DMS53 (cell line): ENCODE data around the gene SLC51A.
"Not testable (repeated sequence)": the region's sequence is repeated elsewhere in the genome, so short reads cannot be mapped to it uniquely, and the experiment has no call there.

ENCODE experiments used
- DNase-seq: peaks from one replicate; lab custom pipeline; 2025; lab: John Stamatoyannopoulos, UW

Gene SLC51A

DNA sequence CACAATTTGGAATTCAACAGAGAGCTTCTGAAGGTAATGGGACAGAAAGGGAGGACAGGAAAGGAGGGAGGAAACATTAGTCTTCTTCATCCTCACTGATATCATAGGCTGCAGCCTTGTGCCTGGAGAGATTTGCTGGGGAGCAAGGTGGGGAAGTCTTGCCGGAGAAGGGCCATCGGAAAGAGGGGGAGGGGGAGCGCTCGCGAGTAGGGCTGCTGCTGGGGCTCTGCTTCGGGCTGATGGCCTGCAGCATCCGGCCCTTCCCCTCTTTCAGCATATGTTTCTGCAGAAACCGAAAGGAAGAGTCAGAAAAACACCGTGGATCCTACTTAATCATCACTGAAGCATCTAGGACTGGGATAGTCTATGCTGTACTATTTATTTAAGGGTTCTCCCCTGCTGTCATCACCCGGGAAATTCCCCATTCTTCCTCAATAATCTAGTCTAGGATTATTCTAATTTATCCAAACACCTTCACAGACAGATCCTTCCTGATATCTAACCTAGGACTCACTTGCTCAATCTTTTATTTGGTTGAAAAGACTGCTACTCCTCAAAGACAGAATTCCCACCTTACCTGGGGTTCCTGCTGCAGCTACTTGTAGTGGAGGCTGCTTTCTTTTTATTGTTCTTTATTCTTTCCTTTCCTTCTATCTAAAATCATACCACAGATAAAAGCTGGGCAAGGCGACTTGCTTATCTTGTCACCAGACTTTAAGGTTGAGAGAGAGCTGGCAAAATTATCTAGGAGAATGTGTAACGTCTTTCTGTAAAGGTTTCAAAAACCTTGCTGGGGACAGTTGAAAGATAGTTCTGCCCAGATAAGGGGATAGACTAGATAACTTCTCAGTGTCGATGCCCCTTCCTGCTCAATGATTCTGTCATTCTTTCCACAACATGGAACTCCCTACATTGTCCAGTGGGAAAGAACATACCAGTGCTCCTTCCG is 22.6 kb downstream of the SLC51A start:
- no peak for DNase-seq

DNA sequence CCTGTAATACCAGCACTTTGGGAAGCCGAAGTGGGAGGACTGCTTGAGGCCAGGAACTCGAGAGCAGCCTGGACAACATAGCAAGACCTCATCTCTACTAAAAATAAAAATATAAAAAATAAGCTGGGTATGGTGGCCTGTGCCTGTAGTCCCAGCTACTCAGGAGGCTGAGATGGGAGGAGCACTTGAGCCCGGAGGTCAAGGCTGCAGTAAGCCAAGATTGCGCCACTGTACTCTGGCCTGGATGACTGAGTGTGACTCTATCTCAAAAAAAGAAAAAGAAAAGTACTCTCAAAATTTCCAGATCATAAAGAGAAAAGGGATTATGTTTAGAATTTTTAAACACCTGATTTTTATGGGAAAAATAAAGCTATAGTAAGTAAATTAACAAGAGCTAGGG is 24.1 kb downstream of the SLC51A start:
- no peak for DNase-seq

DNA sequence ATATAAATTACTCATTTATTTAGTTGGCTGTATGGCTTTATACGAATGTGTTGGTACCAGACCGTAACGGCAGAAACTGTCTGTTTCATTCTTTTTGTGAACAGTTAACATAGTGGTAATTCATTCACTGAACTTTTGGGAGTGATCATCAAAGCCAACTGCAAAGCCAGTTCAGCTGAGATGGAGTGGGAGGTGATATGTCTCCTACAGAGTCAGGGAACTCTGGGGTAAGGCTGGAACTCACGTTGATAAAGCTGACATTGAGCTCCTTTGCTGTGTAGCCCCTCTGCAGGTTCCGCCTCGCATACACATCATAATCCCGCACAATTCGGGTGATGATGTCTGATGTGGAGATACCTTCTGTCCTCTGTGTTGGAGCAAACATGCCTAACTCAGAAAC is 25.4 kb downstream of the SLC51A start:
- DNase-seq: no peak

DNA sequence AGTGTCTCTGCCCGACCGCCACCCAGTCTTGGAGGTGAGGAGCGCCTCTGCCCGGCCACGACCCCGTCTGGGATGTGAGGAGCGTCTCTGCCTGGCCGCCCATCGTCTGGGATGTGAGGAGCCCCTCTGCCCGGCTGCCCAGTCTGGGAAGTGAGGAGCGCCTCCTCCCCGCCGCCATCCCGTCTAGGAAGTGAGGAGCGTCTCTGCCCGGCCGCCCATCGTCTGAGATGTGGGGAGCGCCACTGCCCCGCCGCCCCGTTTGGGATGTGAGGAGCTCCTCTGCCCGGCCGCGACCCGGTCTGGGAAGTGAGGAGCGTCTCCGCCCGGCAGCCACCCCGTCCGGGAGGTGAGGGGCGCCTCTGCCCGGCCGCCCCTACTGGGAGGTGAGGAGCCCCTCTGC is 27.8 kb downstream of the SLC51A start:
- not testable (repeated sequence) for DNase-seq

DNA sequence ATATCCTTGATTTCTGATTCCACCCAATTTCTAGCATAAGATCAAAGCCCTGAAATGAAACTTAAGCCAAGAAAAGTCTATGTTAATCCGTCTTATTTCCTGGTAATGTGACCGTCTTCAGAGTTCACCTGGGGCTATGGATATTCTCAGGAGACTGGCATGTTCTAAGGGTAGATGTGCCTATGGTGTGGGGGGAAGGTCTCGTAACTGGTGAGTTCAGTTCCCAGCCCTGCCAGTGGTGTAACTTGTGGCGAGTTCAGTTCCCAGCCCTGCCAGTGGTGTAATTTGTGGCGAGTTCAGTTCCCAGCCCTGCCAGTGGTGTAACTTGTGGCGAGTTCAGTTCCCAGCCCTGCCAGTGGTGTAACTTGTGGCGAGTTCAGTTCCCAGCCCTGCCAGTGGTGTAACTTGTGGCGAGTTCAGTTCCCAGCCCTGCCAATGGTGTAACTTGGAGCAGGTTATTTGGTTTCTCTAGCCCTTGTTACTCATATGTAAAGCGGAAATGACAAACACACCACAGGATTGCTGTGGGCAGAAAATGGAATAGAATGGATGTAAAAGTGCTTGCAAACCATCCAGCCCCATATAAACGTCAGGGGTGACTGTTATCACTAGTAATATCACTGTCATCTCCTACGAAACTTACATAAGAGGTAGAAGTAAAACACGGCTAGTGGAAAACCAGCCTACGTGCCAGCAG is 30.4 kb downstream of the SLC51A start:
- no peak for DNase-seq

DNA sequence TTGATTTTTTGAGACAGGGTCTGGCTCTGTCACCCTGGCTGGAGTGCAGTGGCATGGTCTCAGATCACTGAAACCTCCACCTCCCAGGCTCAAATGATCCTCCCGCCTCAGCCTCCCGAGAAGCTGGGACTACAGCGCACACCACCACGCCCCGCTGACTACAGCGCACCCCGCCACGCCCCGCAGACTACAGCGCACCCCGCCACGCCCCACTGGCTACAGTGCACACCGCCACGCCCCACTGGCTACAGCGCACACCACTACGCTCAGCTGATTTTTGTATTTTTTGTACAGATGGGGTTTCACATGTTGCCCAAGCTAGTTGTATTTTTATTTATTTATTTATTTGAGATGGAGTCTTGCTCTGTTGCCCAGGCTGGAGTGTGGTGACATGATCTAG is 35.6 kb downstream of the SLC51A start:
- no peak for DNase-seq

DNA sequence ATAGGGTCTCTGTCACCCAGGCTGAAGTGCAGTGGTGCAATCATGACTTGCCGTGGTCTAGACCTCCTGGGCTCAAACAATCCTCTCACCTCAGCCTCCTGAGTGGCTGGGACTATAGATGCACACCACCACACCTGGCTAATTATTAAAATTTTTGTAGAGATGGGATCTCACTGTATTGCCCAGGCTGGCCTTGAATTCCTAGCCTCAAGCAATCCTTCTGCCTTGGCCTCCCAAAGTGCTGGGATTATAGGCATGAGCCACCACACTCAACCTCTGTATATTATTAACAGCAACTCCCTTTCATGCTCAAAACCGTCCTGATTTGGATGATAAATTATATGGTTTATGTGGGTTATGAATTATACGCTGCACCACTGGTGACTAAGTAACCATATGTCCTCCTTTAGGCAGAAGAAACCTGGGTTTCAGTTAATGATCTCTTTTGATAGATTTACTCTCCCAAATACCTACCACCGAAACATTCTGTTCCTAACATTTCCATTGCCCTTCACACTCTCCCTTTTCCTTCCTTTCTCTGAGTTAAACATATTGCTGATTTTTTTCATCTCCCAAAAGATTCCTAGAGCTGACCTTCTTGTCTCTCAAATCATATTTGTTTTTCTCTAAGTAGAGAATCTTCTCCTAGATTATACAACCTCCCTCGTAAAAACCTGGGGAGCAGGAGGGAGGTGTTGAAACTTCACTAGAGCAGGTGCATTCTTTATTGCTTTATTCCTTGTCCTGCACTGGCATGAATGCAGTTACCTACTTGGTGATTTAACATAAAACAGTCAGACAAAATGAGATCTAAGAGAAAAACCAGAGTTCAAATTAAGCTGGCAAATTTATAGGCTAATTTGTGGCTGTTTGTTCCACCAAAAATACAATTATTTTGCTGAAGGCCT is 38.3 kb downstream of the SLC51A start:
- no peak for DNase-seq

DNA sequence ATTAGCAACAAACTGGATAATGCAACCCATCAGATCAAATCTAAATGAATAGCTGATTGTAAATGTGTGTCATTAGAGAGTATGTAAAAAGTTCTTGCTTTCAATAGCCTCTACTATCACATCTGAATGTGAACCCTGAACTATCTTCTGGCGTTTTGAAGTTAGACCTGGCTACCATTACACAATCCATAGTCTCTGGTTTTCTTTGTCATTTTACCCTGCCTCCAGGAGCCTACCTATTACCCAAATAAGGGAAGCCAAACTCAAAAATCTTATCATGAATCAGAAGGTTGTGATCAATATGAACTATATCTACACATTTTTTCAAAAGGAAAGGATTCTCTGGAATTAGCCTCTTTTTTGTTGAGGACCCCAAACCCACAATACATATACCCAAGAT is 39.4 kb downstream of the SLC51A start:
- no peak for DNase-seq

DNA sequence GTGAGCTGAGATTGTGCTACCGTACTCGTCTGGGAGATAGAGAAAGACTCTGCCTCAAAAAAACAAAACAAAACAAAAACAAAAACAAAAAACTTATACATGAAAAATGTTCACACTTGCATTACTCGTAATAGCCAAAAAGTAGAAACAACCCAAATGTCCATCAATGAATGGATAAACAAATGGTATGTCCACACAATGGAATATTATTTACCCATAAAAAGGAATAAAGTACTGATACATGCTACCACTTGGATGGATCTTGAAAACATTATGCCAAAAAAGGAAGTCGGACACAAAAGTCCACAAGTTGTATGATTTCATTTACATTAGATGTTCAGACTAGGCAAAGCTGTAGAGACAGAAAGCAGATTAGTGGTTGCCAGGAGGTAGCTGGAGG is 44.5 kb downstream of the SLC51A start:
- DNase-seq: no peak

DNA sequence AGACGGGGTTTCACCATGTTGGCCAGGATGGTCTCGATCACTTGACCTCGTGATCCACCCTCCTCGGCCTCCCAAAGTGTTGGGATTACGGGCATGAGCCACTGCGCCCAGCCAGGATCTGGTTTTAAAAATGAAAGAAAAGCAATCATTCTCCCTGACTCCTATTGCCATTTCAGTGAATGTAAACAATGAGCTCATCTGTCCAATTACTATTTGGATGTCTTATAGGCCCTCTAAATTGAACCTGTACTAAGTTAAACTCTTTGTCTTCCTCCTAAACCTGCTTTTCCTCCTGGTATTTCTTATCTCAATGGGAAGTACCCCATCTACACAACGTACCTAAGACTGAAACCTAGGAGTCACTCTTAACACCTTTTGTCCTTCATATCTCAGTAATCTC is 47.5 kb downstream of the SLC51A start:
- no peak for DNase-seq

DNA sequence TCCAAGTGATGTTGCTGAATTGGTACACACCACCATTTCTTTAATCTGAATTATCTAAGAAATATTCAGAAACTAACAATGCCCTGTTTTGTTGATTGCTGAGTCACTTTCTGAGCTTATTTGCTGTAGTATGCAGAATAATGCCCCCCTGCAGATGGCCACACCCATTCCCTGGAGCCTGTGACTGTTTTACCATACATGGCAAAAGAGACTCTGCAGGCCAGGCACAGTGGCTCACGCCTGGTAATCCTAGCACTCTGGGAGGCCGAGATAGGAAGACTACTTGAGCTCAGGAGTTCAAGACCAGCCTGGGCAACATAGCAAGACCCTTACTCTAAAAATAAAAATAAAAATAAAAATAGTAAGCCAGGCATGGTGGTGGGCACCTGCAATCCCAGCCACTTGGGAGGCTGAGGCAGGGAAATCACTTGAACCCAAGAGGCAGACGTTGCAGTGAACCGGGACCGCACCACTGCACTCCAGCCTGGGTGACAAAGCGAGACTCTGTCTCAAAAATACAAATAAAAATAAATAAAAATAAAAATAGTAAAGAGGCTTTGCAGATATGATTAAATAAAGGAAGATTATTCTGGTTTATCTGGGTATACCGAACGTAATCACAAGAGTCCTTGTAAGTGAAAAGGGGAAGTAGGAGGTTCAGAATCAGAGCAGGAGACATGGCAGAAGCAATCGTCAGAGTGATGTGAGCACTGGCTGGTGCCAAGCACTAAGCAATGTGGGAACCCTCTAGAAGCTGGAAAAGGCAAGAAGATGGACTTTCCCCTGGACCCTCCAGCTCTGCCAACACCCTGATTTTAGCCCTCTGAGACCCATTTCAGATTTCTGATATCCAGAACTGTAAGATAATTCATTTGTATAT is 52.2 kb downstream of the SLC51A start:
- DNase-seq: no peak

DNA sequence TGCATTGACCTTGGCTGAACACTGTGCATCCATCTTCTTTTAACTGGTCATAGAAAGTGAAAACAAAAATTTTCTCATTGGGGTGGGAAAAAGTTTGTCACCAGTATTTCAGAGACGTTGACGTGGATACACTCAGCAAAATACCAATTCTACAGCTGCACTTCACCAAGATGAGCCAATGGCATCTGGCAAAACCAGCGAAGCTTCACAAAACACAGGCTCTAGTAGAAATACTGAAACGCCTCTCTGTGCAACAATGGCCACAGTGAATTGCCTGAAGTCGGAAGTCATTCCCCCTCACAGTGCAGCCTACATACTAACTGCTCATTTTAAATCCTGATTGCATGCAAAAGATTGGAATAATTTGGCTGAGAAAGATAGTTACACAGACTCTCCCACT is 54.2 kb downstream of the SLC51A start:
- no peak for DNase-seq

DNA sequence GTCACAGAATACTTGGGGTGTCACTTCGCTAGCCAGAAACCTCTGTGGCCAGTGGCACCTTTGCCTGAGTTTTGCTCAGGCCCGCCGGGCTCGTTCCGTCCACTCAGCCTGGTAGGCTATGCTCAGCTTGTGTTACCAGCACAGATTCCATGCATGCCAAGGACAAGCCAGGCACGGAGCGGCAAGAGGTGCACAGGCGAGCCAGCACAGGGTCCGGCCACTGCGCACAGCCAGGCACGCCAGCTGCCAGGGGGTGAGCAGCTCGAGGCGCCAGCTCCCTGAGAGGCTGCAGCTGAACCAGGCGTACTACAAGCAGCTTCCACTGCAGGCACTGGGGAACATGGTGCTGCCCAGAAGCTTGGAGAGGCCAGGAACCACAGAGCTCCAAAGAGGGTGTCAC is 56.5 kb downstream of the SLC51A start:
- DNase-seq: no peak

DNA sequence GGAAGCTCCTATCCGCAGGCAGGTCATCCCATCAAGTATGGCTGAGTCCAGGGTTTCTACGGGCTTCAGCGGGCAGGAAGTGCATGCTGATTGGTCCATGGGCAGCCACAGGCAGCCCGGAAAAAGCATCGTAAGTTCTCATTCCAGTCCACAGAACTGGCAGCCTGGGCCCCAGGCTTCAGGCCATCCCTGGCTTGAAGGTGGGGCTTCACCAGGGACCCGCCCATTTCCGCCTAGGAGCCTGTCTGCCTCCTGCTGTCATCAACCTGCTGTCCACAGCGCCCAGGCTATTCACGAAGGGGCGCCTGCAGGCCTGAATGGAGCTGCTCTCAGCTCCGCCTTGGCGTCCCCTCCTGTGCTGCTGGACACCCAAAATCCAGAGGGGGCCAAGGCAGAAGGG is 57.3 kb downstream of the SLC51A start:
- no peak for DNase-seq

DNA sequence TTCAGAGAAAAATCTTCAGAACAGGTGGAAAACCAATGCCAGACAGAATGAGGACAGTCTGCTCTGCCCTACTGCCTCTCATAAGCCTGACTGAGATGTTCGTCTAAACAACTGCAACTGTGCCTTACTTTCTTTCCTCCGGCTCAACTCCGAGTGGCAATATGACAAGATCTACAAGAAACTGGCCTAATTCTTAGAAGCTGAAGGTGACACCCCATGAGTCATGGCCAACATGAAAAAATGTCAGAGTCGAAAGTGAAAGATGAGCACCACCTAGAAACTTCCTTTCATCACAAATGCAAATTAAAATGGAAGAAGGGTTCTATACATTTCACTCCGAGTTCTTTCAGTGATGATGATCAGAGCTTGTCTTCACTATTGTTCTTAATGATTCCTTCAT is 58.3 kb downstream of the SLC51A start:
- no peak for DNase-seq

DNA sequence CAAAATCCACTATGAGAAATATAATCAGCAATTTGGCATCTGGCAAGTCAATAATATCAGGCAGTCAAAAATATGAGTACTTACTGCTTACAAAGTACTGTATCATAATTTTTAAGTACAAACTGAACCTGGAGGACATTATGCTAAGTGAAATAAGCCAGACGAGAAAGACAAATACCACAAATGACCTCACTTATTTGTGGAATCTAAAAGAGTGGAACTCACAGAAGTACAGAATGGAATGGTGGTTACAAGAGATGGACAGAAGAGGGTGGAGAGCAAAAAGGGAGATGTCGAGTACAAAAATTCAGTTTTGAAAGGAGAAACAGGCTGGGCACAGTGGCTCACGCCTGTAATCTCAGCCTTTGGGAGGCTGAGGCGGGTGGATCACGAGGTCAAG is 58.8 kb downstream of the SLC51A start:
- DNase-seq: no peak

DNA sequence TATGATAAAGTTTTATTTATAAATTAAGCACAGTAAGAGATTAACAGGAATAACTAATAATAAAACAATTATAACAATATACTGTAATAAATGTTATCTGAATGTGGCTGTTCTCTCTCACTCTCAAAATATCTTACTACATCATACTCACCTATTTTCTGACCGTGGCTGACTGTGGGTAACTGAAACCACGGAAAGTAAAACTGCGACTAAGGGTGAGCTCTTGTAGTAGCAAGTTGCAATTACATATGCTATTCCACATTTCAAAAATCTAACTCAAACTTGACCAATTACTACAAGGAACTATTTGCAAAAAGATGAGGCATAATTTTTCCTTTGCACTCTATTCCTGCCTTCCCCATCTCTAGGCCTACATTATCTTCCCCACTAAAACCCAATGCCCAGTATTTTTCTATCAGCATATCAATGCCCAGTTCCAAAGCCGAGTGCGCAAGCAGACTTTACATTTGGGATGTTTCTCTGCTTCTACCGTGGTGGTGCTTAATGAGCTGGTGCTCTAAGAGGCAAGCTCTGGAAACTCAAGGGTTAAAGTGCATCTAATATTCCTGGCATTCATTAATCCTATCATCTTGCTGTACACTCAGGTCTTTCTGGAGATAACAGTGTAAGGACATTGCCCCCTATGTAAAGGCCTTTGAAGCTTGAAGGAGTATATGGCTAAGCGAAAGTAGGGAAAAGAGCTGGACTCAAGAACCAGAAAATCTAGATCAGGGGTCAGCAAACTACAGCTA is 64.5 kb downstream of the SLC51A start:
- DNase-seq: no peak

DNA sequence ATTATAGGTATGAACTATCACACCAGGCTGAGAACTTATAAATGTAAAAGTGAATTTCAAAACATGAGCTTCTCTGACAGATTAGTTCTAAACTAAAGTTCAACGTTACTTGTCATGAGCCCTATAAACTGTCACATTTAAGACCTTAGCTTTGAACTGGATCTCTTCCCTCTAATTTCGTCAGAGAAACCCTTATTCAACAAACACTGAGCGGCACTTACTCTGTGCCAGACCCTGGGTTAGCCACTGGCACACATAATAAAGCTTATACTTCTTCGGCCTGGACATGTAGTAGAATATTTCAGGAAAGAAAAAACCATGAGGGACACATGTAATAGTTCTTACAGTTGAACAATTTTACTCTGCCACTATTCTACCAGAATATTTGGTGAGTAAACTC is 65.6 kb downstream of the SLC51A start:
- DNase-seq: no peak
